Heart left ventricle (tissue), 16 donors: ENCODE measurements around the gene PDIK1L. TPM values are rescaled to one million over a fixed set of nuclear protein-coding genes. Genes with fewer than 3 reads are reported as not detected.

ENCODE experiments used
- ATAC-seq, 4 donors: fragments of 200-7000 bp; cut with Tn5 transposase; one replicate each; pipeline ENCODE4 v1.9.1; 2020 to 2022; ENCODE audit warnings: moderate library complexity in 4 of 4, mild to moderate bottlenecking in 3 of 4, moderate number of reproducible peaks in 1 of 4
- DNase-seq, 5 donors: peaks; one replicate each; pipeline ENCODE4 v3.0.0-alpha.2; 2020
- H3K27ac ChIP-seq, 12 donors: fragments of 200-600 bp; sonication (generic) in 4 of 12; one replicate each; pipeline versions ENCODE4 v1.5.0 to v1.8.0; 2016 to 2022; ENCODE audit warnings: mild to moderate bottlenecking in 2 of 12
- H3K27me3 ChIP-seq, 9 donors: fragments of 200-600 bp; sonication (generic) in 2 of 9; one replicate each; pipeline versions ENCODE4 v1.5.1 to v1.8.0; 2016 to 2022; ENCODE audit warnings: mild to moderate bottlenecking in 3 of 9
- H3K36me3 ChIP-seq, 9 donors: fragments of 200-600 bp; sonication (generic) in 2 of 9; one replicate each; pipeline versions ENCODE4 v1.5.0 to v1.8.0; 2018 to 2022; ENCODE audit warnings: mild to moderate bottlenecking in 2 of 9
- H3K4me1 ChIP-seq, 12 donors: fragments of 200-600 bp; sonication (generic) in 4 of 12; one replicate each; pipeline versions ENCODE4 v1.5.0 to v1.8.0; 2016 to 2022; ENCODE audit warnings: mild to moderate bottlenecking in 3 of 12
- H3K4me3 ChIP-seq, 12 donors: fragments of 200-600 bp; sonication (generic) in 4 of 12; one replicate each; pipeline versions ENCODE4 v1.5.0 to v1.8.0; 2017 to 2022; ENCODE audit warnings: mild to moderate bottlenecking in 9 of 12, moderate library complexity in 4 of 12
- H3K9me3 ChIP-seq, 12 donors: fragments of 200-600 bp; sonication (generic) in 4 of 12; one replicate each; pipeline versions ENCODE4 v1.5.0 to v1.8.0; 2016 to 2022; ENCODE audit warnings: mild to moderate bottlenecking in 1 of 12
- POLR2A ChIP-seq, 2 donors: fragments of 450-650 bp; IDR thresholded peaks; one replicate each; pipeline ENCODE4 v1.6.1; 2017; ENCODE audit warnings: antibody characterized with exemption in 2 of 2, mild to moderate bottlenecking in 2 of 2, moderate library complexity in 2 of 2
- WGBS, 4 donors: extraction: QIAGEN DNeasy Blood & Tissue Kit in 2 of 4; methylation state at CpG; one replicate each; pipeline versions ENCODE4 v1.1.5 to v1.1.7; 2013 to 2018; 5-methylcytosine and 5-hydroxymethylcytosine counted together
- intact Hi-C, 10 donors: fragments of 100-400 bp; cut with DNase I; formaldehyde crosslinking; loops; one replicate each; pipeline versions ENCODE4 v1.11.1 to v1.14.2; 2022
- polyA plus RNA-seq, 2 donors: library from polyadenylated mRNA; stranded (reverse); fragments of 200-250 nt; gene quantifications; one replicate each; pipeline ENCODE4 v1.2.3, GENCODE V29; 2013
- total RNA-seq, 9 donors: library from RNA; depleted of rRNA in 2 of 9; stranded (reverse); fragments of >200 nt in 2 of 9; fragmentation: NEBNext Ultra II Directional in 3 of 9; extraction: Animal tissue kit (Norgen Biotek cat#: 25700) in 3 of 9; gene quantifications; one replicate each; pipeline versions ENCODE4 v1.1.0 to v1.2.4, GENCODE V29; 2016 to 2023
- TF ChIP-seq, protein P1 (sequence below), 12 donors: fragments of 200-600 bp; sonication (generic) in 4 of 12; IDR thresholded peaks; one replicate each; pipeline versions ENCODE4 v1.5.0 to v1.8.0; 2018 to 2022; ENCODE audit warnings: antibody characterized with exemption in 12 of 12, mild to moderate bottlenecking in 5 of 12
- donor health status: ischemic (EF 13 %, LVEDD 7.1; RV severe dilation, severe dysfunction).
- donor health status: healthy with polysubstance abuse.
- donor health status: DM: no; HTN: yes; CAD: no.
- donor health status: DM: no; HTN: no; CAD: no.
- donor health status: ischemic (EF 25% LVEDD 6.9; RV normal size, moderate dysfunction).
- donor health status: ischemic (EF 25% LVEDD 5.7; RV mildly dilated, moderate dysfunction).
- donor health status: healthy.
- donor health status: DM: yes; HTN: yes; CAD: no.
- donor health status: ischemic (EF 35%, LVEDD 5.7; RV mildly dilated, moderate dysfunction).
- donor health status: nonischemic (EF 11% LVEDD 7.7; RV severe dilation, severe dysfunction).
- donor health status: DM: yes; HTN: yes; CAD: no.
- donor health status: PGD.
- donor health status: ischemic (EF 29% LVEDD 5.4; RV normal size, mild dysfunction).
- donor health status: nonischemic (EF 23%, LVEDD 6.1; RV moderate dilation, normal function).

The PDIK1L gene
- total and polyA plus RNA-seq, 11 donors: 2.1 to 9.3 (median 5.7) TPM

DNA sequence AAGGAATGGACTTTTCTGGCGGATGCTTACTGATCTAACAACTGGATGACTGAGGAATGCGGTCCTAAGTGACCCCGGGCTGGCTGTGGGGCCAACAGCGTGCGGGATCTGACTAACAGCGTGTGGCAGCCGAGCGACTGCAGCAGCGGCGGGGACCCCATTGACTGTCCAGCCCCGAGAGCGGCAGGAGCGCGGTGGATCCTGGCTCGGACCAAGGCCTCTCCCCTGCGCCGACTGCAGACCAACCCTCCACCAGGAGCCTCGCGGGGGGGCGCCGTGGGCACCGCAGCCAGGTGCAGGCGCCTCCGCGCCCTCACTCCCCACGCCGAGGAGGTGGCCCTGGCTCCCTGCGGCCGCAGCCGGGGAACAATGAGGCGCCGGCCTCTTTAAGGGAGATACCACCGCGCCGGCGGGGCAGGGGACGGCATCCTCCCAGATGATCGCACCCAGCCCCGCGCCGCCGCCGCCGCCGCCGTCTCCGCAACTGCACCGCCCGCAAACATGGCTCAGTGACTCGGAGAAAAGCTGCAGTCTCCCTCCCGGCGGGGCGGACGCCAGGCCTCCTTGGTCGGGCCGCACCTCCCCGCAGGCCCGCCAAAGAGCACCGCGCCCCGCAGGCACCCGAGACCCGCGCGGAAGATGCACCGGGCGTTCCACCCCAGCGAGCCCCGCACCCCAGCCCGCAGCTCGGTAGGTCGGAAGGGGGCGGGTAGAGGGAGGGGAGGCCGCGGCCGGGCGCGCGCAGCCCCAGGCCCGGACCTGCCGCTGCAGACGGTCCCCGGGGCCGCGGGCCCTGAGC is 694 bp upstream of the PDIK1L start:
- intact Hi-C loops: loop anchor here in 6 of 10 donors (2.0 to 5.0 kb wide), 5 partner anchors 51 to 166 kb away; partner anchors contain the start of gene CEP85 (in 4 of the 6)
- H3K27ac ChIP-seq: peak overlapping the region; percentile 86 to 99 (median 97)
- H3K9me3 ChIP-seq: no peaks in the 10 kb centered on the region
- peaks cover 0 to 40% (median 30%) of the 10 kb centered on the region in 12 donors for H3K4me1 ChIP-seq
- WGBS, 4 donors: 0 to 1% (median 0%) methylated on average over 15 to 85 of the region's 85 CpGs
- H3K27me3 ChIP-seq: no peaks in the 10 kb centered on the region
- H3K4me3 ChIP-seq: peak overlapping the region; percentile 61 to 99 (median 96)
- DNase-seq (peak; percentile 75 to 88 (median 81)), ATAC-seq (peak; percentile 32 to 79 (median 70))
- TF ChIP-seq POLR2A (IDR thresholded peaks at IDR 0.05): no peak
- TF ChIP-seq, protein P1, sequence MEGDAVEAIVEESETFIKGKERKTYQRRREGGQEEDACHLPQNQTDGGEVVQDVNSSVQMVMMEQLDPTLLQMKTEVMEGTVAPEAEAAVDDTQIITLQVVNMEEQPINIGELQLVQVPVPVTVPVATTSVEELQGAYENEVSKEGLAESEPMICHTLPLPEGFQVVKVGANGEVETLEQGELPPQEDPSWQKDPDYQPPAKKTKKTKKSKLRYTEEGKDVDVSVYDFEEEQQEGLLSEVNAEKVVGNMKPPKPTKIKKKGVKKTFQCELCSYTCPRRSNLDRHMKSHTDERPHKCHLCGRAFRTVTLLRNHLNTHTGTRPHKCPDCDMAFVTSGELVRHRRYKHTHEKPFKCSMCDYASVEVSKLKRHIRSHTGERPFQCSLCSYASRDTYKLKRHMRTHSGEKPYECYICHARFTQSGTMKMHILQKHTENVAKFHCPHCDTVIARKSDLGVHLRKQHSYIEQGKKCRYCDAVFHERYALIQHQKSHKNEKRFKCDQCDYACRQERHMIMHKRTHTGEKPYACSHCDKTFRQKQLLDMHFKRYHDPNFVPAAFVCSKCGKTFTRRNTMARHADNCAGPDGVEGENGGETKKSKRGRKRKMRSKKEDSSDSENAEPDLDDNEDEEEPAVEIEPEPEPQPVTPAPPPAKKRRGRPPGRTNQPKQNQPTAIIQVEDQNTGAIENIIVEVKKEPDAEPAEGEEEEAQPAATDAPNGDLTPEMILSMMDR (IDR thresholded peaks at IDR 0.05): no peak
- peaks cover 0 to 23% (median 10%) of the 10 kb centered on the region in 9 donors for H3K36me3 ChIP-seq

DNA sequence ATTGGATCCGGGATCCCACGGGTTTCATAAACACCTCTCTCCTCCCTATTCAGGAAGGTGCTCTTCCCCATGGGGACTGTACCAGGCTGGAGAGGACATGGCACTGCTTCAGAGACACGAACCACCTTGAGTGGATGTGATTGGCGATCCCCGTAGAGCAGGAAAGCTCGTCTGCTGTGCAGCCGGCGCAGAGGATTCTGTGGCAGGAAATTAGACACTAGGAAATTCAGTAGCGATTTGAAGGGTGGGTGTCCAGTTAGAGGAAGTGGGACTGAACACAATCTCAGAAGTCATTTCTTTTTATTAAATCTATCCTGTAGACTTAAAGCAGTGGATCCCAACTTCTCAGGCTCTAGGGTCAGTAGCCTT is 767 bp downstream of the PDIK1L start:
- WGBS, 4 donors: 0 to 7% (median 0%) methylated on average over 7 to 9 of the region's 9 CpGs
- Histone ChIP-seq H3K27ac (peak overlapping the region; percentile 26 to 99 (median 96)), H3K36me3 (peaks cover 0 to 38% (median 24%) of the 10 kb centered on the region in 9 donors), H3K4me3 (peak overlapping the region; percentile 61 to 99 (median 96)), H3K9me3 (no peaks in the 10 kb centered on the region), H3K27me3 (no peaks in the 10 kb centered on the region), H3K4me1 (peaks cover 0 to 40% (median 30%) of the 10 kb centered on the region in 12 donors)
- ATAC-seq: peak in 3 of 4 donors; percentile 0 to 11 (median 6)
- no peak for DNase-seq
- TF ChIP-seq, protein P1 (IDR thresholded peaks at IDR 0.05): no peak
- TF ChIP-seq POLR2A (IDR thresholded peaks at IDR 0.05): no peak
- intact Hi-C loops: loop anchor here in 5 of 10 donors (5.0 kb wide), 3 partner anchors 50 to 165 kb away; partner anchors contain the start of gene CEP85 (in 4 of the 5)

DNA sequence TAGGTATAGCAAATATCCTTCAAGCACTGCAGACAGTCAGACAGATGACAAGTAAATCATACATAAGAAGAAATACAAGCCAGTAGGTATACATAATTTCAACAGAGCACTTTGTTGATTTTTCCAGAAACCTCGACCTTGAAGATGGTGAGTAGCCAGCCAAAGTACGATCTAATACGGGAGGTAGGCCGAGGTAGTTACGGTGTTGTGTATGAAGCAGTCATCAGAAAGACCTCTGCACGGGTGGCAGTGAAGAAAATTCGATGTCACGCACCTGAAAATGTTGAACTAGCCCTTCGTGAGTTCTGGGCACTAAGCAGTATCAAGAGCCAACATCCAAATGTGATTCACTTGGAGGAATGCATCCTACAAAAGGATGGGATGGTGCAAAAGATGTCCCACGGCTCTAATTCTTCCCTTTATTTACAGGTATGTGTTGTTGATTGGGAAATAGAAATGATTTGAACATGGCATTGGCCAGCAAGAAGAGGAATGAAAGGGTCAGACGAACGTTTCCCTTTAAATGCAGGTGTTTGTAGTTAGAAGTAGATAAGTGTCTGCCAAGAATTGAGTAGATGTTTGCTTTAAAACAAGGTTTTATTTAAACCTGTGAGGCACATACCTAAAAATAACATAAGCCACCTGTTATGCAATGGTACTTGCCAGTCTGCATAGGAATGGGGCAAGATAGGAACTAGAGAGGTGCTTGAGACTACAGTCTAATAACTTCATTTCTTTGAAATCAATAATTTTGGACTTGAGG is 2.7 kb downstream of the PDIK1L start:
- Histone ChIP-seq H3K27me3 (no peaks in the 10 kb centered on the region), H3K4me1 (peaks cover 0 to 48% (median 31%) of the 10 kb centered on the region in 12 donors), H3K9me3 (no peaks in the 10 kb centered on the region), H3K4me3 (peak overlapping the region in 1 of 12 donors; percentile 9), H3K27ac (peak overlapping the region in 10 of 12 donors; percentile 28 to 99 (median 48)), H3K36me3 (peaks cover 0 to 57% (median 44%) of the 10 kb centered on the region in 9 donors)
- DNase-seq (no peak), ATAC-seq (no peak)
- intact Hi-C loops: loop anchor here in 5 of 10 donors (5.0 kb wide), 3 partner anchors 48 to 163 kb away; partner anchors contain the start of gene CEP85 (in 4 of the 5)
- 65 to 74% (median 70%) methylated on average over 12 of the region's 12 CpGs for WGBS, 4 donors
- TF ChIP-seq, protein P1 (IDR thresholded peaks at IDR 0.05): no peak
- TF ChIP-seq POLR2A (IDR thresholded peaks at IDR 0.05): no peak
